Type B pancreatic cell (in vitro differentiated cells): ENCODE measurements around the gene ALDH3A2. TPM values are rescaled to one million over a fixed set of nuclear protein-coding genes. Genes with fewer than 3 reads are reported as not detected.
"Not testable (repeated sequence)": the region's sequence is repeated elsewhere in the genome, so short reads cannot be mapped to it uniquely, and the experiment has no call there.

Experiments used
- DNase-seq: peaks from one replicate; pipeline ENCODE4 v3.0.0; 2021; ENCODE audit warnings: mixed read lengths; ENCODE audit not compliant: unreplicated experiment; ENCODE audit errors: extremely low spot score
- H3K27ac Mint-ChIP-seq: 2 replicates; pipeline ENCODE4 v1.8.0; 2021; ENCODE audit warnings: mild to moderate bottlenecking, mixed read lengths
- H3K27me3 Mint-ChIP-seq: 2 replicates; pipeline ENCODE4 v1.8.0; 2021; ENCODE audit warnings: mixed read lengths
- H3K36me3 Mint-ChIP-seq: 2 replicates; pipeline ENCODE4 v1.8.0; 2021; ENCODE audit warnings: mixed read lengths
- H3K4me1 Mint-ChIP-seq: one replicate; pipeline ENCODE4 v1.8.0; 2021; ENCODE audit warnings: mixed read lengths; ENCODE audit not compliant: unreplicated experiment
- H3K4me3 Mint-ChIP-seq: 2 replicates; pipeline ENCODE4 v1.8.0; 2021; ENCODE audit warnings: mild to moderate bottlenecking, mixed read lengths
- H3K9me3 Mint-ChIP-seq: 2 replicates; pipeline ENCODE4 v1.8.0; 2021; ENCODE audit warnings: mixed read lengths
- CTCF ChIP-seq: fragments of 200-600 bp; sonication (generic); conservative IDR thresholded peaks from 2 replicates; pipeline ENCODE4 v1.5.0; 2021; ENCODE audit warnings: antibody characterized with exemption, mild to moderate bottlenecking
- total RNA-seq: library from RNA; stranded (reverse); gene quantifications from 2 replicates; pipeline ENCODE4 v1.2.1, GENCODE V29; 2021; ENCODE audit warnings: low replicate concordance

Gene ALDH3A2
- total RNA-seq, 1 donor from 2014 or later: 69.8 TPM

GRCh38 chr17:19673623-19674022 lies 25.1 kb downstream of the ALDH3A2 start:
- H3K27me3 Mint-ChIP-seq: no peaks in the 10 kb centered on the region
- no peak overlapping the region for H3K4me3 Mint-ChIP-seq
- H3K4me1 Mint-ChIP-seq: peaks cover 9% of the 10 kb centered on the region
- no peak for TF ChIP-seq CTCF
- H3K9me3 Mint-ChIP-seq: no peaks in the 10 kb centered on the region
- peaks cover 27% of the 10 kb centered on the region for H3K36me3 Mint-ChIP-seq
- no peak overlapping the region for H3K27ac Mint-ChIP-seq
- no peak for DNase-seq

DNA sequence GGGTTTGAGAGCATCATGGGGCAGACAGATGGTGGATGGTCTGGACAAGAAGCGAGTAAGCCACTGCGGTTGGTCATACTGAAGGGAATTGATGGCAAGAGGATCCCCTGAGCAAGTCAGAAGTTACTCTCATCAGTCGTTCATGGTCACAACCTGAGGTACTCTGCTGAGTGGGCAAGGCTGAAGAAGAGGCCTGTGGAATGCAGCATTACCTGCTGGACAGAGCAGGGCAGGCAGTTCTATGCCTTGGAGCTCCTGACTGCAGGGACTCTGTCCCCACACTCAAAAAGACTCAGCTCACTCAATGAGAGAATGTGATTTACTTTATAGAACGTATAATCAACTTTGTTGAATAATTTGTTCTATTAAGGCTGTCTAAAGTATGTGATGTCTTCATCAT lies 28.3 kb downstream of the ALDH3A2 start:
- no peak overlapping the region for H3K4me3 Mint-ChIP-seq
- H3K9me3 Mint-ChIP-seq: no peaks in the 10 kb centered on the region
- no peak for TF ChIP-seq CTCF

DNA sequence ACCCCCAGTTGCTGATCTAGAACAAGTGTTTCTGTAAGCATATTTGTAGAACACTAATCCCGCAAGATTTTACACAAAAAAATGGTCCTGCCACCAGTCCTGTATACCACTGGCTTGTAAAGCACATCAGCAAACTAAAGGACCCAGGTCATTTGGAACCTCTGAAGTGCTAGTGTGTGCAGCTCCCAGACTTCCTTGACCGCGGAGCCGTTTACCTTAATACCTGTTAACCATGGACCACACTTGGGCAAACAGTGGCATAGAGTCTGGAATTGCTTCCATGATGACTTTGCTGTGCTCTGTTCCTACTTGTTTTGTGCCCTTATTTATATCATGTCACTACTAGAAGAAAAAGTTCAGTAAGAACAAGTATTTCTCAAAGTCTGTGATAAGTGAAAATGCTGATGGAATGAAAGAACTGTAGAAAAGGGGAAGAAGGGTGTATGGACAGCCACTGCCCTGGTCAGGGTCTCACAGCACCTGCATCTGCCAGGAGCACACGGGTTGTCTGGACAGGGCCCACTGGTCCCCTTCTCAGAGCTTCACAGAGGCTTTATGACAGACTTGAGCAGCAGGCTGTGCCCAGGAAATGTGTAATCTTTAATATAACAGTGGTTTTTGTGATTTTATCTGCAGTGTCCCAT lies 29.3 kb downstream of the ALDH3A2 start:
- peaks cover 26% of the 10 kb centered on the region for H3K36me3 Mint-ChIP-seq
- H3K4me1 Mint-ChIP-seq: no peaks in the 10 kb centered on the region
- TF ChIP-seq CTCF: no peak
- H3K9me3 Mint-ChIP-seq: no peaks in the 10 kb centered on the region
- peak overlapping the region; percentile 88 for H3K27ac Mint-ChIP-seq
- DNase-seq: no peak
- no peak overlapping the region for H3K4me3 Mint-ChIP-seq
- no peaks in the 10 kb centered on the region for H3K27me3 Mint-ChIP-seq

More for the DNA sequence above, 28.3 kb downstream of the ALDH3A2 start:
- Mint-ChIP-seq H3K36me3 (peaks cover 31% of the 10 kb centered on the region), H3K27me3 (no peaks in the 10 kb centered on the region), H3K4me1 (peaks cover 7% of the 10 kb centered on the region), H3K27ac (peak overlapping the region; percentile 88)
- DNase-seq: no peak

DNA sequence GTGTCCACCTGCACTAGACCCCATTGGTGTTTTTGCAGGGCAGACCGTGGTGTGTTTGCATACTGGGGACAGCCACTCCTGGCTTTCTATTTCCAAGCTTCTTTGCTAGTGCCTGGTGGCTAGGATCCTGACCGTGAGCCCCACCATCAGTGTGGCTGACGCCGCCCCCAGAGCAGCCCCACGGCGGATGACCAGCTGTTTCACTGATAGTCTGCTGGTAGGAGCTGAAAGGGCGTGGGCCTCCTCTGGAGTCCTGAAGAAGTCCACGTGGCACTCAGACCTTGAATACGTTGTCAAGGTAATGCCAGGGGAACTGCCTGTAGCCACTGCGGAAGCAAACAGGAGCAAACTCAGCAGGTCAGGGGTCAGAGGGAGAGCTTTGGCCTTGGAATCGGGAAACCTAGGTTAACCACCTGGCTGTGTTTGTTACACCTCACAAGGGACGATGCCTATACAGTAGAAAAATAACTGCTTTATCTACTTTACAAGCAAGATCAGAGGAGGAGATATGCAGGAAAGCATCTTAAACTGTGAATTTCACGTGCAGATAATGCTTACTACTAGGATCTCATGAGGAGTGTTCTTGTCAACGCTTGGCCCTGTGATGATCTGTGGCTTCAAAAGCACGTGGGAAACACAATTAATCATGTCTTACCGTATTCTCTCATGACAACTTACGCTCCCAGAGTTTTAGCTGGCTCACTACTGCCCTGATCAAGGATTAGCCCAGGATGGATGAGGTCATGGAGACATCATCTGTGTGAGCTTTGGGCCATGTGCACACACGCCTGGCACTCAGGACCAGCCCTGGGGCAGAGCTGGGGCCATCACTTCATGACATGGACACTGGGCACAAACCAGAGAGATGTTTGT lies 30.3 kb downstream of the ALDH3A2 start:
- no peak for TF ChIP-seq CTCF
- no peak for DNase-seq
- peaks cover 26% of the 10 kb centered on the region for H3K36me3 Mint-ChIP-seq
- no peak overlapping the region for H3K27ac Mint-ChIP-seq
- H3K4me1 Mint-ChIP-seq: no peaks in the 10 kb centered on the region
- no peaks in the 10 kb centered on the region for H3K9me3 Mint-ChIP-seq
- no peaks in the 10 kb centered on the region for H3K27me3 Mint-ChIP-seq
- H3K4me3 Mint-ChIP-seq: no peak overlapping the region

GRCh38 chr17:19683117-19683516 lies 34.6 kb downstream of the ALDH3A2 start:
- no peak for DNase-seq
- Mint-ChIP-seq H3K36me3 (peaks cover 11% of the 10 kb centered on the region), H3K27ac (no peak overlapping the region), H3K4me3 (no peak overlapping the region), H3K4me1 (no peaks in the 10 kb centered on the region), H3K27me3 (no peaks in the 10 kb centered on the region), H3K9me3 (peaks cover 2% of the 10 kb centered on the region)
- no peak for TF ChIP-seq CTCF

DNA sequence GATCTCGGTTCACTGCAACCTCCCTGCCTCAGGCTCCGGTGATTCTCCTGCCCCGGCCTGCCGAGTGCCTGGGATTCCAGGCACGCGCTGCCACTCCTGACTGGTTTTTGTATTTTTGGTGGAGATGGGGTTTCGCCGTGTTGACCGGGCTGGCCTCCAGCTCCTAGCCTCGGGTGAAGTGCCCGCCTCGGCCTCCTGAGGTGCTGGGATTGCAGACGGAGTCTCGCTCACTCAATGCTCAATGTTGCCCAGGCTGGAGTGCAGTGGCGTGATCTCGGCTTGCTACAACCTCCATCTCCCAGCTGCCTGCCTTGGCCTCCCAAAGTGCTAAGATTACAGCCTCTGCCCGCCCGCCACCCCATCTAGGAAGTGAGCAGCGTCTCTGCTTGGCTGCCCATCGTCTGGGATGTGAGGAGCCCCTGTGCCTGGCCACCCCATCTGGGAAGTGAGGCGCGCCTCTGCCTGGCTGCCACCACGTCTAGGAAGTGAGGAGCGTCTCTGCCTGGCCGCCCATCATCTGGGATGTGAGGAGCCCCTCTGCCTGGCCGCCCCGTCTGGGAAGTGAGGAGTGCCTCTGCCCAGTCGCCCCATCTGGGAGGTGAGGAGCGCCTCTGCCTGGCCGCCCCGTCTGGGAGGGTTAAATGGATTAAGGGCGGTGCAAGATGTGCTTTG lies 36.5 kb downstream of the ALDH3A2 start:
- DNase-seq, H3K27me3 Mint-ChIP-seq, H3K27ac Mint-ChIP-seq, H3K9me3 Mint-ChIP-seq, H3K4me1 Mint-ChIP-seq, H3K36me3 Mint-ChIP-seq, H3K4me3 Mint-ChIP-seq: not testable (repeated sequence)
